ENCODE results near the gene LRP1-AS.

The LRP1-AS gene

DNA sequence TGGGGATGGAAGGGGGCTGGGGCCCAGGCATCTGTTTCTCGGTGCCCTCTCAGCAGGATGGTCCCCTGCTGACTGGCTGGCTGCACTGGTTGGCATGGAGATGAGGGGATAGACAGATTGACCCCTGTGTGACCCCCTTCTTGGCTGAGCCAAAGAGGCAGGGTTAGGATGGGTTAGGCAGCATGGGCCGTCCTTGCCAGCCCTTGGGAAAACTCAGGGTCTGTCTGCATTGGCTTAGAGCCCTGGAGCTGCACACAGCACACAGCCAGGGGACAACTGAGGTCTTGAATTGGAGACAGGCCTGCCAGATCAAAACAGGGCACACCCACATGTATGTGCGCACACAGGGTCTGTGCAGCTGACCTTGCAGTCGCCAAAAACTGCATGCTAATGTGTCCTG is 11.2 kb upstream of the LRP1-AS start:
- DNase-seq = no peak

DNA sequence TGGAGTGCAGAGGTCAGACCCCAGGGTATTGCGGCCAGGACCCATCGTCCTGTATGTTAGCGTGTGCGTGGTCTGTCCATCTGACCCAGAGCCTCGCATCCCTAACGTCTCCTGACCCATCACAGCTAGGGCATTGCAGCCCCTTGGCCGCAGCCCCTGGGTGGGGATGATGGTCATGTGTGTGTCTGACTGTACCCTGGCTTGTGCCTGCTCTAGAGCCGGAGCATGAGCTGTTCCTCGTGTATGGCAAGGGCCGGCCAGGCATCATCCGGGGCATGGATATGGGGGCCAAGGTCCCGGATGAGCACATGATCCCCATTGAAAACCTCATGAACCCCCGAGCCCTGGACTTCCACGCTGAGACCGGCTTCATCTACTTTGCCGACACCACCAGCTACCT is 10.8 kb upstream of the LRP1-AS start:
- no peak for DNase-seq

DNA sequence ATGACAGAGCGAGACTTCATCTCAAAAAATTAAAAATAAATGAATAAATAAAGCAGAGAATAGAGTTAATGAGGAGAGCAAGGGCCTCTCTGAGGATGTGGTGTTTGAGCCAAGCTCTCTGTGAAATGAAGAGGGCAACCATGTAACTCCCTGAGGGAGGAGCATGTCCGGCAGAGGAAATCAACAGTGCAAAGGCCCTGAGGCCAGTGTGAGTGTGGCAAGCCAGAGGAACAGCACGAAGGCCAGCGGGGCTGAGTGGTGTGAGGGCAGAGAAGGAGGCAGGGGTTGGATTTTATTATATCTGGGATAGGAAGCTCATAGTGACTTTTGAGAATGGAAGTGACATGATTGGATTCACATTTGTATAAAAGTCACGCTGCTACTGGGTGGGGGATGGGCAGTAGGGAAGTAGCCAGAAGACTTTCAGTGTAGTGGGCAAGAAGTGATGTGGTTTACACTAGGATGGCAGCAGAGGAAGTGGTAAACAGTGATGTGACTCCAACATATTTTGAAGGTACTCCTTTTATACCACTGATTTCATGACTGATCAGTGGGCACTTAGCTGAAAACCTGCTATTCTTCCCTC is 10.3 kb upstream of the LRP1-AS start:
- peak; percentile 13 for DNase-seq

DNA sequence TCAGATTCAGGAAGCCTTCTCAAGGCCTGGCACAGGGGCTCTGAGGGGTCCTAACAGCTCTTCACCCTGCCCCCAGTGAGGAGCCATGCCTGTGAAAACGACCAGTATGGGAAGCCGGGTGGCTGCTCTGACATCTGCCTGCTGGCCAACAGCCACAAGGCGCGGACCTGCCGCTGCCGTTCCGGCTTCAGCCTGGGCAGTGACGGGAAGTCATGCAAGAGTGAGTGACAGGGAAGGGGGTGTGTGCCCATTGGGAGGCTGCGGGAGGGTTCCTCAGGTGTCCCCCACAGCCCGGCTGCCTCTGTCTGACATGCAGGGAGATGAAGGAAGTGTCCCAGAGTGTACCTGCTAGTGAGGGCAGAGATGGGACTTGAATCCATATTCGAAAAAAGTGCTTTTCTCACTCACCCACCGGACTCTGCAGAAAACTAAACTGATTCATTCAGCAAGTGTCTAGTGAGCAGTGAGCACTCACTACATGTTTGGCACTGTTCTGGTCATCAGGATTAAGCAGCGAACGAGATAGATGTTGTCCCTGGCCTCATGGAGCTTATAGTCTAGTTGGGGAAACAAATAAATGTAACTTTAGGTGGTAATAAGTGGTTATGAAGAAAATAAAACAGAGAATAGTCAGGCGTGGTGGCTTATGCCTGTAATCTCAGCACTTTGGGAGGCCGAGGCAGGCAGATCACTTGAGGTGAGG is 9.4 kb upstream of the LRP1-AS start:
- DNase-seq = no peak

DNA sequence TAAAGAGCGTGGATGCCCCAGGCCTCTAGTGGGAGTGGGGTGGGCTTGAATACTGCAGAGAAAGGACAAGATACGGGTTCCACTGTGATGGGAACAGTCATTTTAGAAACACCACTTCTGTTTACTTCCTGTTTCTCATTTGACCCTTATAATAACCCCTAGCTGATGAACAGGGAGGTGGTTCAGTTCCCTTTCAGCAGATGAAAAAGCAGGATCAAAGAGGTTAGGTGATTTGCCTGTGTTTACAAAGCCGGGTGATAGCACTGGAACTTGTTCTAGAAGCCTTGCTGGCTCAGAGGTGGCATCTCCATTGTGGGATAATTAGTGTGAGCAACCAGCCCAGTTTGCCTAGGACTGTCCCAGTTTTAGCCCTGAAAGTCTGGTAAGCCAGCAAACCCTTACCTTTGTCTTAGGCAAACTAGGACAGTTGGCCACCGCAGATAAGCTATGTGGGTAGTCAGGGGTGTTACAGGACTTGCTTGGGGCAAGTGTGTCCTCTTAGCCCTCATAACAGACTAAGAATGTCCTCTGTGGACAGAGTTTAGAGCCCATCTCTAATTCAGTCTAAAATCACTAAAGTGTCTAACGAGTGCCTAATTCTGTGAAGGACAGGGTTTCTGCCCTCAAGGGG is 7.5 kb upstream of the LRP1-AS start:
- no peak for DNase-seq

DNA sequence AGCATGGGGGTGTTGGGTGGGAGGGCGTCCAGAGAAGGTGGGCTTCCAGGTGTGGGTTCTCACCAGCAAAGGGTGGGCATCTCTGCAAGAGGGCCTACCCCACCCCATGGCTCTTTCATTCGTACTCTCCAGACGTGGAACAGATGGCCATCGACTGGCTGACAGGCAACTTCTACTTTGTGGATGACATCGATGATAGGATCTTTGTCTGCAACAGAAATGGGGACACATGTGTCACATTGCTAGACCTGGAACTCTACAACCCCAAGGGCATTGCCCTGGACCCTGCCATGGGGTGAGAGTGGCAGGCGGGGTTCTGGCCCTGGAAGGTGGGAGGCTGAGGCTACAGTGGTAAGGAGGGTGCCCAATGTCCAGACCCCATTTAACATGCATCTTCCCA is 6.7 kb upstream of the LRP1-AS start:
- DNase-seq = no peak

DNA sequence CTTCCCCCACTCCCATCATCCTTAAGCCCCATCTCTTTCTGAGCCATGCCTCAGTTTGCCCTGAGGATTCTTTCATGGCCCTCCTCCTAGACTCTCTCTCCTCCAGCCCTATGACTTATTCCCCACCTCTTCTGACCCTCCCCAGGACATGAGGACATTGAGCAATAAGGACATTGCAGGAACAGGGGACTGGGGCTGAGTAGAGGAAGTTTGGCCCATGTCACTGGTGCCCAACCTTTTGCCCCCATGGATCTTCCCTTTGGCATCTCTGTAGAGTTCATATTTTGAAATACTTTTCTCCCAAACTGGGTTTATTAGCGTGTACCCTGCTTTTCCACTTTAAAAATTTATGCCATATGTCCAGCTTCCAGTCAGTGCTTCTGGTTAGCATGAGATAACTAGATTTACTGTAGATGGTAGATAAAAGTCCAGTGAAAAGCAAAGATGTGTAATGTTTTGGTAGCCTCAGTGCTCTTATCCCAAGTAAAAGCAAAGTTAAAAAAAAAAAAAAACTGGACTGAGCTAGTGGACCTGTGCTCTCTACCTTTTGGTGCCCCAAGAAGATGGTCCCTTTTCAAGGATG is 6.1 kb upstream of the LRP1-AS start:
- no peak for DNase-seq

DNA sequence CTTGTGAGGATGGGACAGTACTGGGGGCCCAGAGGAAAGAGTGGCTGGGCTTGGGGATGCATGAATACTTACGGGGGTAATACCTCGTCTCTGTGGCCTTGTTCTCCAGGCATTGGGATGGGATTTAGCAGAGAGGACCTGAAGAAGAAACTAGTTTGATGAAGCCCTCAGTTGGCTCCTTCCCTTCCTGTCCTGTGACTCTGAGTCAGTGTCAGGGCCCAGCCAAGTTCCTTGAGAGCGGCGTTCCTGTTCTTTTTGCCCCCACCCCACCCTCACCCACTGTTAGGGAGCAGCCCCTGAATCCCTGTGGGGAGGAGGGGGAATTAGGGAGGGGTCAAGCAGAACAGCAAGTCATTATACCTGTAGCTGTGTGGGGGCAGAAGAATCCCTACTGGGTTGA is 5.2 kb upstream of the LRP1-AS start:
- no peak for DNase-seq

DNA sequence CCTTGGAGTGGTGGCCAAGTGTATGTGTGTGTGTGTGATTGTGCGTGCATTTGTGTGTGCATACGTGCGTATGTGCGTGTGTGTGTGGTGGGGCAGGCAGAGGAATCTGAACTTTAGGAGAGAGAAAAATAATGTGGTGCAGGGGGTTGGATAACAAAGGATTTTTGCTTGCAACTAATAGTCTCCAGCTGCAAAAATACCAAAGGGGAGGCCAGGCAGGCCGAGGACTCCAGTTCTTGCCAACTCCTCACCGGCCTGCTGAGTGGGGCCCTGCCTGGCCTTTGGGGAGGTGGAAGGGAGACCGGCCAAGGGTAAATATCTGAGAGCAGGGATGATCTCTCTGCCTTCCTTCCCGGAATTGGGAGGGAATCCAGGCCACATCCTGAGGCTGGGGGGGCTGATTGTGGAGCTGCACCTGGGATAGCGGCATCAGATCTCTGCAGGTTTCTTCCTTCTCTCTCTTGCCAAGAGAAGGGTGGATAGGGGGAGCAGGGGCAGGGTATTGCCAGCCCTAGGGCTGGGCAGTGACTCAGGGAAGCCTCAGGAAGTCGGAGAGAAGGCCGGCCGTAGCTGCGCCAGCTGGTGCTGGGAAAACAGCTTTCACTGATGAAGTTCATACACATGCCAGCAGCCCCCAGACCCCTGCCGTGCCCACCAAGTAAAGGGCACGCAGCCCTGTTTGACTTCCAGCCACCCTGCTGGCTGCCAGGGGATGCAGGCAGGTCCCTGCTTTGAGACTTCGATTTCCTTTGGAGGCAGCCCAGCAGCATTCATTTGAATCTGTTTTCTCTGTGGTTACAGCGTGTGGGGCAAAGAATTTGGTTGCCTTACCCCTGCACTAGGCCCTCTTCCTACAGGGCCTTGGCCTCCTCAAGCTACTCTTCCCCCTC is 4.6 kb upstream of the LRP1-AS start:
- no peak for DNase-seq

DNA sequence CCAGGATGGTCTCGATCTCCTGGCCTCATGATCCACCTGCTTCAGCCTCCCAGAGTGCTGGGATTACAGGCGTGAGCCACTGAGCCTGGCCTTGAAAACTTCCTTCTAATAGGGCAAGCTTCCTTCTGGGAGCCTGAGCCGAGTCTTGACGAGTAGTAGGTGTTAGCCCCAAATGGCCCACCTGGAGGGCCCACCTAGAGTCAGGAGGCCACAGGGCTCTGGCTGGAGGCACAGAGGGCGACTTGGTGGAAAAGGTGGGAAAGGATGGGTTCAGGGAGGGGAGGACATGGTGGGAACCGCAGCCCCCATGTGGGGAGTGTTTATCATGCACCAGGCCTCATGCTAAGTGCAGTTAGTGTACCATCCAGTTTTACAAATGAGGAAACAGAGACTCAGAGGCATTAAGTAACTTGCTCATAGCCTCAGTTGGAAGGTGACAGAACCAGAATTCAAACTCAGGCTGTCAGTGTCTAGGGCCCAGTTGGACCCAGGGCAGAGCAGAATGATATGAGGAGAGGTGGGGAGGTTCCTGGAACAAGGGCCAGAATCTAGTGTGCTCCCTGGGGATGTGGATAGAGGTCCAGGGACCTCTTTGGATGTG is 3.1 kb upstream of the LRP1-AS start:
- DNase-seq = no peak

DNA sequence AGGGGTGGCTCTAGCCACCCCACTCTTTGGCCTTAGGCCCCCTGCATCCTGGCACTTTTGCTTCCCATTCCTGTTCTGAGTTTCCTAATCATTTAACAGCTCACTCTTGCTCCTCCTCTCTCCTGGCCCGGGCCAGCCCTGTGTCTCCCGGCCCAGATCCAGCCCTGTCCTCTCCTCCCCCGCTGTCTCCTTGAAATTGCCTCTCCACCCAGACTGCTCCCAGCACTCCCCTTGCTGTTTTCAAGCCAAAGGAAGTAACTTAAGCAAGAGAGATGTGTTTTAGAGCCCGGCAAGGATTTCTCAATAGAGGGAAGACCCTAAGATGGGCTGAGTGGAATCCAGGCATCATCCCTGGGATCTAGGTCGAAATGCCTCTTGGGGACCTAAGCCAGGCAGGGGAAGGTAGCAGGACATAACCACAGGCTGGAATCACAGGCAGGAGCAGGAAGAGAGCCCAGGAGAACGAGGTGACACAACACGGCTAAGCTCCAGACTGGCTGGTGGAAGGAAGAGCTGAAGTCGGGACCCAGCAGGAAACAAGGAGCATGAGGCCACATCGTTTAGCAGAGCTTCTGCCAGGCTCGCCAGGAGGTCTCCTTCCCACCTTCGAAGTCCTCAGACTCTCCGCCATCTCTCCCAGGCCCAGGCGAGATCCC is 2.0 kb upstream of the LRP1-AS start:
- DNase-seq = no peak

DNA sequence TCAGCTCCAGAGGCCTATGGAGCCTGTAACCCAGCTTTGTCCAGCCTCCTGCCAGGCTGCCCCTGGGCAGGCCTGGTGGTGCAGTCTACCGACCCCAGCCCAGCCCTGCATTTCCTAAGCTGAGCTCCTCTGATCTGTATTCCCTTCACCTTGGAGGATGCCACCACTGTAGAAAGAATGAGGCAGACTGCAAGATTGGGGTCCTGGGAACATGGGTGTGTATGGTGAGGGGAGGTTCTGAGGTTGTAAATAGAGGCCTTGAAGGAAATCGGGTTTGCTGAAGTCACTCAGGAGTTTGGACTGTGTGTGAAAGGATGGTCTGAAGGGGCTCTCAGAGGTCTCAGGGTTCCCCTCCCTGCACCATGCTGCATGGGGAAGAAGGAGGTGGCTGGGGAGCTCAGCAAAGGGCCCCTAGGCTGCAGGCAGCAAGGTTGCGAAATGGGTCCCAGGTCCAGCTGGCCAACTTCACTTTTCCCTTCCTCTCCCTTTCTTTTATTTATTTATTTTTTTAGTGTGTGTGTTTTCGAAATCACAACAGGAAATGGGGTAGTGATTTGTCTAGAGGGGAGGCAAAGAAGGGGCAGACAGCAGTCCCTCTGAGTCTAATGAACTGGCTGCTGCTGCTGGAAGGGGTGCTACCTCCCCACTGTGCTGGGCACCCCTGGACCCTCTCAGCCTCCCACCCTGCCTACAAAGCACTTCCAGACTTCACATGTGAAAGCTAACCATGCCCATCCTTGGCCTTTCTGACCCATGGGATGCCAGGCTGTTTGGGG is 1.2 kb upstream of the LRP1-AS start:
- no peak for DNase-seq

DNA sequence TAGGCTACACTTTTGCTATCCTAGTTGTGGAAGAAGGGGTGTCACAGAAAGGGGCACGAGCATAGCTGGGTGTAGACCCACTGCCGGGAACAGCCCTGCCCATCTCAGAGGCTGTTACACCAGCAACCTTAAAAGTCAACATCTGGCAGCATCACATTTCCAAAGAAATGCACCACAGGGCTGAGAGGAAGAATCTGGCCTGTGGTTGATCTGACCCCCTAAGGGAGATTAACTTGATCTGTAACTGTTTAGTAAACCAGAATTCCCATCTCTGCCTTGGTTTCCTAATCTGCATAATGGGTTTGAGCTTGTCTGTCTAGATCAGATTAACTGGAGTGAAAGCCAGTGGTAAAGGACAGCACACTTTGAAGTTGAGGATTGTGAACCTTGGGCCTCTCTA is 1.3 kb downstream of the LRP1-AS start:
- DNase-seq = no peak

DNA sequence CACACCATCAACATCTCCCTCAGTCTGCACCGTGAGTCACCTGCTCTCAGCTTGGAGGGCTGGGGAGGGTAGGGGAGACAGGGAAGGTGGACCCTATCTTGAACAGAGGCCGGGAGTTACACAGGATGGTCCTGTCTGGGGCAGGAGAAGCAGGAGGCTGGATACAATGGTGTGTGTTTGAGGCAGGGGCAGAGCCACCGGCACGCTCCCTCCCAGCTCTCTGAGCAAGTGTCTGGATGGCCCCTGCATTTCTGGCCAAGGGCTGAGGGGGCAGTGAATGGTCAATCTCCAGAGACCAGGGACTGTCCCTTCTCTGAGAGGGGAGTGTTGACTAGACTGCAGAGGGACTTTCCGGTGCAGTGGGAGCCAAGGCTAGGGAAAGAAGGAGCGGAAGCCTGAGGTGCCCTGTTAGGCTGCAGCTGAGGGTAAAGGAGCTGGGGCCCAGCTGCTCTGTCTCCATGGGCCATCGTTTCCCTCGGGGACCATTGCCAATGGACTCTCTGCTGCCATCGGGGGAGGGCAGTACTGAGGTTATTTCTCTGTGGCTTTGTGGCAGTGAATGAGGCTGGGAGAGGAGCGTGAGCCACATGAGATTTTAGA is 1.9 kb downstream of the LRP1-AS start:
- no peak for DNase-seq

DNA sequence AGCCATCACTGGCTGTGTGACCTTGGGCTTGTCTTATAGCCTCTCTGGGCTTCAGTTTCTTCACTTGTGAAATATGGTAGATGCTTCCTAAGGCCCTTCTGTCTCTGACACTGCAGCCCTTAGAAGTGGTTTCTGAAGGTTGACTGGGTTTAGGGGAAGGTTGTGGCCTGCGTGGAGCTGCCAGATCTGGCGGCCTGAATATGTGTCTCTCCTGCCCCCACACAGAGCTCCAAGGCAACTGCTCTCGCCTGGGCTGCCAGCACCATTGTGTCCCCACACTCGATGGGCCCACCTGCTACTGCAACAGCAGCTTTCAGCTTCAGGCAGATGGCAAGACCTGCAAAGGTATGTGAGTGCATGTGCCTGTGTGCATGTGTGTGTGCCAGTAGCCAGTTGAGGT is 4.0 kb downstream of the LRP1-AS start:
- DNase-seq = no peak

DNA sequence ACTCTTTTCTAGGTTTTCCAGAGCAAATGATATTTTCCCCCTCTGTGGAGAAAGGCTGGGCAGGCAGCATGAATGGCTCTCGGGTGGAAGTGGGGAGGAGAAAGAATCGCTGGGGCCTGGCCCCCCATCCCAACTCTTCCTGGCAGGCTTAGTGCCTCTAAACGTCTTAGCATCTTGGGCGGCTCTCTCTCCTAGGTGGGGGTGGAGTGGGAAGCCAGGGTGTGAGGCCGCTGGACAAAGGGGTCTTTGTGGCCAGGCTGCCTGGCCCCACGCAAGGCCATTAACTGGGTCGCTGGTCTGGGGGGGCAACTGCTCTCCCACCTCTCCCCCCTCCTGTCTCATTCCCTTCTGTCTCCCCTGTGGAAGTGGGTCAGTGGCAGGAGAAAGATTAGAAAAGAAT is 4.7 kb downstream of the LRP1-AS start:
- DNase-seq = no peak

DNA sequence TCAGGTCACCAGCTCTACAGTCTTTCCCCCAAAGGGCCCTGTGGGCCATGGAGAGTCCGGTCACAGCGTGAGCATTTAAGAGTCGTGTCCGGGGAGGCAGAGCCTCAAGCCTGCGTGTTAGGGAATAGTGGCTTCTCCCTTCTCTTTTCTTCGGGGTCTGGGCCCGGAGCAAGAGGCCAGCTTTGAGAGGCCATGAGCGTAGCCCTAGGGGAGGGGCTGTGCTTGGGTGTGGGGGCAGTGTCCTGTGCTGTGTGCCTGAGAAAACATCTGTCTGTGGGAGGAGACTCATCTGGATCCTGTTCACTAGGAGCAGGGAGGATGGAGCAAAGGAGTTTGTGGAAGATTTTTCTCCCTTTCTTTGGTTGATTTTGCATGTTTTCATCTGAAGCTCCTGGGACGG is 5.3 kb downstream of the LRP1-AS start:
- no peak for DNase-seq

DNA sequence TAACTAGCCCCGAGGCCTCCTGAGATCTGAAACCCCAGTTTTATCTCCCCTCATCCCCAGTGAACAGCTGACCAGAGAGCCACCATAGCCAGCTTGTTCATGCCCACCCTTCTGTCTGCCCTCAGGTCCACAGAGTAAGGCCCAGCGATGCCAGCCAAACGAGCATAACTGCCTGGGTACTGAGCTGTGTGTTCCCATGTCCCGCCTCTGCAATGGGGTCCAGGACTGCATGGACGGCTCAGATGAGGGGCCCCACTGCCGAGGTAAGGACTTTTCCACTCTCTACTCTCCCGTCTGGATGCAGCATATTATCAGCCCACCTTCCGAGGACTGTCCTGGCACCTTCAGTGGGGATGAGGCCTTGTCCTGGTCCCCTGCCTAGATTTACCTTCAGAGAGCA is 6.2 kb downstream of the LRP1-AS start:
- no peak for DNase-seq

DNA sequence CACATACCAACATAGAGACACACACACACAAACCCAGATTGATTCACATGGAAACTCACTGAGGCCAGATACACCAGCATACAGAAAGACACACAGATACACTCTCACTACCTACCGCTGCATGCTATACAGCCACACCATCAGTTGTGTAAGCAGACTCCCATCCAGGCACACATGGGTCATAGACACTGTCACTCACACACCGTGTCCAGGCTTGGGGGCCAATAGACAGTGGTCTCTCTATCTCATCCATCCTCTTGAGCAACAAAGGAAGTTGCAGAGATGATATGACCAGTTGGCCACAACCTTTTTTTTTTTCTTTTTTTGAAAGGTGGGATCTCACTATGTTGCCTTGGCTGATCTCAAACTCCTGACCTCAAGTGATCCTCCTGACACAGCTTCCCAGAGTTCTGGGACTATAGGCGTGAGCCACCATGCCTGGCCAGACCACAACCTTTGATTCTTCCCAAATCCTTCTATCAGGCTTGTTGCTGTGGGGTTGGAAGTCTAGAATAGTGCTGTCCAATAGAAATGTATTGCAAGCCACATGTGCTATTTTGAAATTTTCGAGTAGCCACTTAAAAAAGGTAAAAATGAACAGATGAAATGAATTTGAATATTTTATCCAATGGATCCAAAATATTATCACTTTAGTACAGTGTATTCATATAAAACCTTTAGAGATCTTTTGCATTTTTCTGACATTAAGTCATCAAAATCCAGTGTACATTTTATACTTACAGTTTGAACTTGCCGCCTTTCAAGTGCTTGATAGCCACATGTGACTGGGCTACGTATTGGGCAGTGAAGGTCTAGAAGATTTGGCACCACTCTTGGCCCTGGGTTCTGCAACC is 7.4 kb downstream of the LRP1-AS start:
- DNase-seq = no peak
